HepG2 (cell line): ENCODE data around the gene HHEX. TPM values are rescaled to one million over a fixed set of nuclear protein-coding genes. Genes with fewer than 3 reads are reported as not detected.

Source experiments
- BRCA1 ChIP-seq: sonication (generic); formaldehyde crosslinking; IDR thresholded peaks from 2 replicates; pipeline ENCODE4 v1.4.0; 2020; ENCODE audit warnings: missing genetic modification reagents
- E2F1 ChIP-seq: sonication (generic); formaldehyde crosslinking; IDR thresholded peaks from 2 replicates; pipeline ENCODE4 v1.5.0; 2020; ENCODE audit warnings: missing genetic modification reagents
- IRX3 ChIP-seq: sonication (generic); formaldehyde crosslinking; IDR thresholded peaks from 2 replicates; pipeline ENCODE4 v1.8.1; 2023; ENCODE audit warnings: mild to moderate bottlenecking, low read depth, missing genetic modification reagents, borderline replicate concordance
- MYNN ChIP-seq: sonication (generic); formaldehyde crosslinking; IDR thresholded peaks from 2 replicates; pipeline ENCODE4 v1.4.0; 2020; ENCODE audit warnings: mild to moderate bottlenecking, low read depth, missing genetic modification reagents
- ONECUT2 ChIP-seq: sonication (generic); formaldehyde crosslinking; IDR thresholded peaks from 2 replicates; pipeline ENCODE4 v1.4.0; 2020; ENCODE audit warnings: missing genetic modification reagents
- RXRB ChIP-seq: IDR thresholded peaks from 2 replicates; pipeline ENCODE4 v1.6.1; 2016; ENCODE audit warnings: borderline replicate concordance, missing genetic modification reagents, missing compliant biosample characterization
- SMYD3 ChIP-seq: sonication (generic); formaldehyde crosslinking; IDR thresholded peaks from 2 replicates; pipeline ENCODE4 v1.8.1; 2023; ENCODE audit warnings: mild to moderate bottlenecking, missing genetic modification reagents
- STAG1 ChIP-seq: sonication (generic); formaldehyde crosslinking; IDR thresholded peaks from 2 replicates; pipeline ENCODE4 v1.4.0; 2020; ENCODE audit warnings: missing genetic modification reagents
- YY1 ChIP-seq: IDR thresholded peaks from 2 replicates; pipeline ENCODE4 v1.6.1; 2011; ENCODE audit warnings: low read length, low read depth, moderate library complexity, mild to moderate bottlenecking; ENCODE audit not compliant: insufficient read depth, insufficient replicate concordance
- ZBTB39 ChIP-seq: sonication (generic); formaldehyde crosslinking; IDR thresholded peaks from 2 replicates; pipeline ENCODE4 v1.5.0; 2020; ENCODE audit warnings: missing genetic modification reagents
- ZBTB40 ChIP-seq, 2 experiments: fragments of 450-650 bp in 1 of 2; sonication (generic) in 1 of 2; formaldehyde crosslinking in 1 of 2; IDR thresholded peaks; 2 replicates each; pipeline versions ENCODE4 v1.6.1 to v1.8.0; 2016 to 2022; ENCODE audit warnings: antibody characterized with exemption in 1 of 2, mild to moderate bottlenecking in 1 of 2, missing genetic modification reagents in 1 of 2
- ZKSCAN1 ChIP-seq: fragments of 150-350 bp; IDR thresholded peaks from 2 replicates; pipeline ENCODE4 v1.6.1; 2014; ENCODE audit warnings: low read length
- ZNF207 ChIP-seq: fragments of 450-650 bp; IDR thresholded peaks from 2 replicates; pipeline ENCODE4 v1.6.1; 2016; ENCODE audit warnings: antibody characterized with exemption, borderline replicate concordance
- ZNF317 ChIP-seq: sonication (generic); formaldehyde crosslinking; IDR thresholded peaks from 2 replicates; pipeline ENCODE4 v1.5.0; 2020; ENCODE audit warnings: mild to moderate bottlenecking, missing genetic modification reagents
- ZNF558 ChIP-seq: sonication (generic); formaldehyde crosslinking; IDR thresholded peaks from 2 replicates; pipeline ENCODE4 v1.9.0; 2022; ENCODE audit warnings: mild to moderate bottlenecking, missing genetic modification reagents, borderline replicate concordance
- ZNF775 ChIP-seq: sonication (generic); formaldehyde crosslinking; IDR thresholded peaks from 2 replicates; pipeline ENCODE4 v1.4.0; 2020; ENCODE audit warnings: missing genetic modification reagents, mild to moderate bottlenecking, moderate library complexity, borderline replicate concordance
- polyA plus RNA-seq, 8 experiments: library from polyadenylated mRNA; depleted of rRNA in 3 of 8; stranded (reverse) in 7 of 8; unstranded in 1 of 8; fragments of >200 nt; fragmentation: Illumina TruSeq in 4 of 8; extraction: Trizol in 4 of 8; gene quantifications; 2 replicates each; pipeline versions ENCODE4 v1.2.1 to v1.2.3, GENCODE V29; 2011 to 2016; ENCODE audit warnings: low read depth in 4 of 8, missing spikeins in 1 of 8, mixed read lengths in 1 of 8; ENCODE audit not compliant: insufficient read depth in 1 of 8
- total RNA-seq, 5 experiments: library from RNA; depleted of rRNA; stranded (reverse); fragments of >200 nt; fragmentation: Illumina TruSeq; extraction: Trizol; gene quantifications; 2 replicates each; pipeline ENCODE4 v1.2.3, GENCODE V29; 2016; ENCODE audit warnings: low read depth in 1 of 5

HHEX gene
- total and polyA plus RNA-seq, 2 of the 13 experiments (the other 11 are each of a cell fraction or from before 2014, with no cell fraction given), result 44.5 to 48.7 TPM

GRCh38 chr10:92688927-92689662 lies 660 bp upstream of the HHEX start (continued):
- TF ChIP-seq ZBTB40 (IDR thresholded peaks at IDR 0.05), result no peak
- peak; percentile 49; the same call in 1 of the 2 replicates for TF ChIP-seq ZBTB40 (CRISPR knock-in tag; IDR thresholded peaks at IDR 0.05)
- no peak for TF ChIP-seq YY1
- no peak for TF ChIP-seq SMYD3
- TF ChIP-seq ZBTB39, result peak; percentile 87; the same call in 1 of the 2 replicates
- no peak; the same call in none of the 2 replicates for TF ChIP-seq IRX3 (CRISPR knock-in tag)
- TF ChIP-seq ZNF207, result no peak
- 0 out of 2 replicates have a peak, but pooled peaks have one; percentile 47 for TF ChIP-seq MYNN (CRISPR knock-in tag)
- TF ChIP-seq ZNF558 (CRISPR knock-in tag), result peak; percentile 82; the same call in 1 of the 2 replicates
- peak; percentile 59; the same call in 1 of the 2 replicates for TF ChIP-seq ZNF317 (CRISPR knock-in tag)
- TF ChIP-seq ONECUT2 (CRISPR knock-in tag), result no peak
- TF ChIP-seq ZNF775 (CRISPR knock-in tag), result peak; percentile 53; the same call in 1 of the 2 replicates
- TF ChIP-seq BRCA1, result no peak
- TF ChIP-seq ZKSCAN1, result no peak
- no peak; the same call in 1 of the 2 replicates for TF ChIP-seq E2F1 (CRISPR knock-in tag)
- peak; percentile 56 for TF ChIP-seq STAG1 (CRISPR knock-in tag)
- no peak for TF ChIP-seq RXRB (CRISPR knock-in tag)
